NCI-H460 (cell line): ENCODE data around the gene DNAAF2. TPM values are rescaled to one million over a fixed set of nuclear protein-coding genes. Genes with fewer than 3 reads are reported as not detected.
A peak's percentile ranks its signal among the peaks of the same experiment; 100 is the strongest.
"Not testable (repeated sequence)": the region's sequence is repeated elsewhere in the genome, so short reads cannot be mapped to it uniquely, and the experiment has no call there.

Experiments used
- DNase-seq: peaks from one replicate; pipeline ENCODE4 v3.0.0-alpha.2; 2016; ENCODE audit warnings: low read depth; ENCODE audit errors: extremely low read depth
- polyA plus RNA-seq: library from polyadenylated mRNA; depleted of rRNA; stranded (reverse); fragments of >200 nt; gene quantifications from 2 replicates; pipeline ENCODE4 v1.2.3, GENCODE V29; 2014; cell fraction: nucleus; rRNA removed
- total RNA-seq: library from RNA; depleted of rRNA; stranded (reverse); fragments of >200 nt; shearing (Covaris generic); gene quantifications from 2 replicates; pipeline ENCODE4 v1.2.3, GENCODE V29; 2014; rRNA removed

The DNAAF2 gene
- total RNA-seq, result 15.9 and 16.2 TPM in 2 replicates
- 15.1 and 15.5 TPM in 2 replicates for polyA plus RNA-seq

GRCh38 chr14:49634547-49635334 lies at the start of gene DNAAF2:
Gene DNAAF2, minus strand, starts transcription at chr14:49635244. Its CDS starts 95 bp downstream, at chr14:49635149.
- DNase-seq, result peak; percentile 54

- DNase-seq, result no peak
Observed at GRCh38 chr14:49679271-49679670, 44.2 kb upstream of the DNAAF2 start.

- no peak for DNase-seq
Observed at GRCh38 chr14:49677643-49678042, 42.6 kb upstream of the DNAAF2 start.

- DNase-seq, result no peak
Observed at GRCh38 chr14:49673586-49673985, 38.5 kb upstream of the DNAAF2 start.

GRCh38 chr14:49670475-49670874 lies 35.4 kb upstream of the DNAAF2 start:
- DNase-seq, result no peak

- peak; percentile 16 for DNase-seq
Observed at GRCh38 chr14:49659526-49660455, 24.7 kb upstream of the DNAAF2 start.

GRCh38 chr14:49657500-49657899 lies 22.5 kb upstream of the DNAAF2 start:
- not testable (repeated sequence) for DNase-seq

GRCh38 chr14:49654511-49654910 lies 19.5 kb upstream of the DNAAF2 start:
- no peak for DNase-seq

- no peak for DNase-seq
Observed at GRCh38 chr14:49653508-49653907, 18.5 kb upstream of the DNAAF2 start.

GRCh38 chr14:49642163-49642562 lies 7.1 kb upstream of the DNAAF2 start:
- no peak for DNase-seq

GRCh38 chr14:49641697-49642129 lies 6.7 kb upstream of the DNAAF2 start:
- DNase-seq, result no peak

- no peak for DNase-seq
Observed at GRCh38 chr14:49640540-49641417, 5.7 kb upstream of the DNAAF2 start.

GRCh38 chr14:49637534-49638078 lies 2.6 kb upstream of the DNAAF2 start:
- no peak for DNase-seq

GRCh38 chr14:49636866-49637265 lies 1.8 kb upstream of the DNAAF2 start:
- DNase-seq, result no peak

GRCh38 chr14:49633640-49634546 lies 1.2 kb downstream of the DNAAF2 start:
- DNase-seq, result peak; percentile 91

- DNase-seq, result no peak
Observed at GRCh38 chr14:49623941-49624839, 10.9 kb downstream of the DNAAF2 start.

GRCh38 chr14:49623387-49623786 lies 11.7 kb downstream of the DNAAF2 start:
- DNase-seq, result no peak

- DNase-seq, result no peak
Observed at GRCh38 chr14:49622022-49622607, 12.9 kb downstream of the DNAAF2 start.
